Activated CD4-positive, CD25-positive, alpha-beta regulatory T cell treated with anti-CD3 and anti-CD28 coated beads, Interleukin-2, amount 50 U/mL, for 72 hours (primary cell): Measurements from ENCODE around the gene COTL1.
"Not testable (repeated sequence)": the region's sequence is repeated elsewhere in the genome, so short reads cannot be mapped to it uniquely, and the experiment has no call there.

Experiments used
- DNase-seq: peaks from one replicate; pipeline ENCODE4 v3.0.0; 2021

The COTL1 gene

DNA sequence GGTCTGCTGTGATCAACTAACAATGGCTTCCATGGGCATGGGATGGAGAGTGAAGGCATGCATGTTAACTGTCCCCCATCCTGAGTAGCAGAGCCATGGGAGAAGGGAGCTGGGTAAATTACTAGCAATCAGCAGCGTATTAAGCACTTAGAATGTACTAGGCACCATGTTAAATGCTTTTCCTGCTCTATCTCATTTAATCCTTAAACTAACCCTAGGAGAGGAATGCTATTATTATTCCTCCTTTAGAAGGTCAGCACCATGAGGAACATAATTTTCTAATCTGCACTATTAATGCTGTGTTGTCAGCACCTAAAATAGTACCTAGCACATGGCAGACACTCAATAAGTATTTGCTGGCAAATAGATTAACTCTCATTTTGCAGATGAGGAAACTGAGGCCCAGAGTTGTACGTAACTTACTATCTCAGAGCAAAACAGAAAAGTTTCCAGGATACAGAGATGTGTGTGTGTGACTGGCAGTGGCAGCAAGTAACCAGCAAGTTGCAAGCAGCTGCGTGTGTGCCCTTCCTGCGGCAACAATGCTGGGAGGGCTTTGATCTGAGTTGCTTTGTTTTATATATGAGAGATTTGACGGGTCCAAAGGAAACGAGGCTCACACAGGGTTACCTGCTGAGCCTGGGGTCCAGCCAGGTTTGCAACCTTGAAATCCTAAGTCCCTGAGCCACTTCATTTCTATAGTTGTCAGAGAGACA lies 23.9 kb upstream of the COTL1 start:
- DNase-seq: no peak

DNA sequence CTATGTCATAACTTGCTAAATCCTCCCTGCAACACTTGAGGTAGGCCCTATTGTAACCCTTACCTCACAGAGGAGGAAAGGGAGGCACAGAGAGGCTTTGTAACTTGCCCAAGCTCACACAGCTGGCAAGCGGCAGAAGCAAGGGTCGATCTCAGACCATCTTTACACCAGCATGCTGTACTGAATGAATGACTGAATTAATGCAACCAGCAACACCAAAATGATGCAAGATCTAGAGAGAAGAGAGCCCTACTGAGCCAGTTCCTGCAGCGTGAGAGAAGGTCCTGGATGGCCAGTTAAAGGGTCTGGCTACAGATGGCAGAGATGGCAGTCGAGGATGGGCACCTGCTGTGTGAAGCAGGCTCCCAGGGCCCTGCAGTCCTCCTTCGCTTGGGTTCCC lies 22.3 kb upstream of the COTL1 start:
- no peak for DNase-seq

DNA sequence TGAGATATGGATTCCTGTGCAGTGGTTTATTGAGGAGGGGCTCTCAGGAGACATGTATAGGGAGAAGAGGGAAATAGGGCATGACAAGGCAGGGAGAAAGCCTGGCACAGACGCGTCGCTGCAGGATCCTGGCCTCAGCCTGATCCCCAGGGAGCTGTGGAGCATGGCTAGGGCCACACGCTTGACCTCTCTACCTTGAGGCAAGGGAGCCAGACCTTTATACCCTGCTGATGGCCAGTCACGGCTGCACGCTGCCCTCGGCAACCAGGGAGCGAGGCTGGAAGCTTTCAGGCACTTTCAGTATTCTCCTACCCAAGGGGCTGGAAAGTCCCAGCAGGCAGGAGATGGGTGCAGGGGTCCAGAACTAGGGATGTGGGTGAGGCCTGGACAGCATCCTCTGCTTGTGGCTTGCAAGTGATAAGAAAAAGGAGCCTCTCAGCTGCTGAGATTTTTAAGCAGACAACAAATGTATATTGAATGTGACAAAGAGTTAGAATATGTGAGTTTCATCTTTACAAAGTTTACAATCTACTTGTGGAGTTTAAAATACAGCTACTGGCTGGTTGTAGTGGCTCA lies 20.4 kb upstream of the COTL1 start:
- no peak for DNase-seq

DNA sequence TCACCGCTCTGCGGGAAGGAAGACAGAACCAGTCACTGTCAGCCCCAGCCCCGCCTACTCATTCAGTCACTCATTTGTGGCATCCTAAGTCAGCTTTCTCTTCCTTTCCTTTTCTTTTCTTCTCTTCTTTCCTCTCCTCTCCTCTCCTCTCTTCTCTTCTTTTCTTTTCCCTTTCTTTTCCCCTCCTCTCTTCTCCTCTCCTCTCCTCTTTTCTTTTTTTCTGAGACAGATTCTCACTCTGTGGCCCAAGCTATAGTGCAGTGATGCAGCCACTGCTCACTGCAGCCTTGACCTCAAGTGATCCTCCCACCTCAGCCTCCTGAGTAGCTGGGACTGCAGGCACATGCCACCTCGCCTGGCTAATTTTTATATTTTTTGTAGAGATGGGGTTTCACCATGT lies 19.8 kb upstream of the COTL1 start:
- DNase-seq: no peak

DNA sequence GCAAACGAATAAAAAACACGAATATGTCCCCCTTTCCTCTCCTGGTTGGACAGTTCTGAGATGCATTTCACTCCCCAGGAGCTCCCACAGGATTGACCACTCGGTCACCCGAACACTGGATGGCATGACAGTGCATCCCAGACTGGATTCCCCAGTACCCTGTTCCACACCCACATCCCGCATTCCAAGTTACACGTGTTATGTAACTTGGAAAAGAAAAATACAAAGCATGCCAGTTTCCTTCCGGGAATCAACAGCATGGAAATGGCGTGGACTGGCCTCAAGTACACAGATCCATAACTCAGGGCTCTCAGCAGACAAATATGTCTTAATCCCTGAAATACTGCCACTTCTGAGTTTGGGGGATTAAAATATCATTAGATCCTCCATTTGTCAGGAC lies 17.8 kb upstream of the COTL1 start:
- DNase-seq: no peak

DNA sequence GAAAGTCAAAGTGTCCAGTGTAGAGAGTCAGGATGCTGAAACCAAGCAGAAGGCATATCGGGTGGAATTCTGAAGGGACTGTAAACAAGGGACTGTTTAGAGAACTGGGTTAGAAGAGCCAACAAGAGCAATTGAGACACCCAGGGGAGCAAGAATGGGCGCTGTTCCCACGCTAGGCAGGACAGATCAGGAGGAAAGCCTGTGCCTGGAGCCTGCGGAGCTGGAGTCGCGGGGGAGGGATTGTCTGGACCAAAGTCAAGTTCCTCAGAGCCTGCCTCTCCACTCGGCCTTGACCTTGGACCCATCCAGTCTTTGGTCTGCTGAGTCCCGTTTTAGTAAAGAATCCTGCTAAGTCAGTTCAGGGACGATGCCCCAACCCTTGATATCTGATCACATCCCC lies 15.7 kb upstream of the COTL1 start:
- no peak for DNase-seq

DNA sequence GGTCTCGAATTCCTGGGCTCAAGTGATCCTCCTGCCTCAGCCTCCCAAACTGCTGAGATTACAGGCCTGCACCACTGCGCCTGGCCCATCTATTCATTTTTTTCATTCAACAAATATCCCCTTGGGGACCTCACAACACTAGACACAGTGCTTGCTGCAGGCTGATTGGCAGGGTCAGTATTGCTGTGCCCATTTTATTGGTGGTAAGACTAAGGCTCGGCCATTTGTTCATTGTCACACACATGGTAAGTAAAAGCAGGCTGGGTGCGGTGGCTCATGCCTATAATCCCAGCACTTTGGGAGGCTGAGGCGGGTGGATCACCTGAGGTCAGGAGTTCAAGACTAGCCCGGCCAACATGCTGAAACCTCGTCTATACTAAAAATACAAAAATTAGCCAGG lies 15.0 kb upstream of the COTL1 start:
- not testable (repeated sequence) for DNase-seq

DNA sequence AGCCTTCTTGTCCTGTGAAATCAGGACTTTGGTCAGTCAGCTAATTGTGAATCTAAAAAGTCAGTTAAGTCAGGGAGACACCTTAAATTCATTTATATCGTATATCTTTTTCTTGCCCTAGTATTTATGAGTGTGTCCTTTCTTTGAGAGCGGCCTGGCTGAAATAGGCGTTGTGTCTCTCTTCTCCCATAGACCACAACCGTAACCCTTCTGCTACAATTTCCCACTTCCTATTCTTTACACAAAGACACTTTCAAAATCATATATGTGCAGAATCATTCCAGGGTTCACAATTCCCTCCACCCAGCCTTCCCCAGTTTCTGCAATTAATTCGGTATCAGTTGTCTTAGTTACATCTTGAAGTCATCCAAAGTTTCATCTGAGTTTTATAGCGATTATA lies 14.0 kb upstream of the COTL1 start:
- no peak for DNase-seq

DNA sequence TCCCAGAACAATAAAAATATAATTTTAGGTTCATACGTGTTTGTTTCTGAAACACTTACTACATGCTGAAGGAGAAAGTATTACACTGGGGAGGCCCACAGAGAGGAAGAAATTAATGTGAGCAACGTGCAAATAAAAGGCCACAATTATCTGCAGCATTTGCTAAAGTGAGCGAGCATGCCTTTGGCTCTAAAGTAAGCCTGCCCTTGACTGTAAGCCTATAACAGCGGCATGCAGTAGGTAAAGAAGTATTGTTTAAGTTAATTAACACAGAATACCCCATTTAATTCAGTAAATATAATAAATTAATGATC lies 13.2 kb upstream of the COTL1 start:
- no peak for DNase-seq

DNA sequence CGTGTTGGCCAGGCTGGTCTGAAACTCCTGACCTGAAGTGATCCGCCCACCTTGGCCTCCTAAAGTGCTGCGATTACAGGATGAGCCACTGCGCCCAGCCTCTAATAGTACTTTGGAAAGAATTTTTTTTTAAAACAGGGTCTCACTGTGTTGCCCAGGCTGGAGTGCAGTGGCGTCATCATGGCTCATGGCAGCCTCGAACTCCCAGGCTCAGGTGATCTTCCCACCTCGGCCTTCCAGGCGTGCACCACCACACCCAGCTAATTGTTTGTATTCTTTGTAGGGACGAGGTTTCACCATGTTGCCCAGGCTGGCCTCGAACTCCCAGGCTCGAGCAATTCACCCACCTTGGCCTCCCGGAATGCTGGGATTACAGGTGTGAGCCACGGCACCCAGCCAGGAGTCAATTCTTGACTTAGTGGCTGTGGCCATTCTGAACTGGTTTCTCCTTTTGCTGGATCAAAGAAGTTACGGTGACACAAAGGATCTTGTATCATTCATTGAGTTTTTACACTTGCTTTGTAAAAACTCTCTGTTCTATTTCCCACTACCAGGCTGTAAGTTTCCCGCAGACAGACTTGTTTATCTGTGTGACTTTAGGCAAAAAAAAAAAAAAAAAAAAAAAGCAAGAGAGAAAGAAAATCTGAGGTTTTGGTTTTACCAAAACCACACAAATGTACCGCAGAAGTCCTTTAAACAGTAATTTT lies 12.7 kb upstream of the COTL1 start:
- no peak for DNase-seq

DNA sequence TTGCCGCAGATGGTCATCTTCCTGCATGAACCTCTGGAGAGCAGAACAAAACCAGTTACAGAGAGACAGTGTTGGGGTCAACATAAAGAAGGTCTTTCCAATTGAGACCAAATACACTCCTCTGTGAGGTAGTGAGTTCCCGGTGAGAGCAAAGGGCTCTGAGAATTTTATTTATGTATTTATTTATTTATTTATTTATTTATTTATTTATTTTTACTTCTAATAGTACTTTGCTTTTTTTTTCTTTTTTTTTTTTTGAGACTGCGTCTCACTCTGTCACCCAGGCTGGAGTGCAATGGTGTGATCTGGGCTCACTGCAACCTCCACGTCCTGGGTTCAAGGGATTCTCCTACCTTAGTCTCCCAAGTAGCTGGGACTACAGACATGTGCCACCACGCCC lies 12.1 kb upstream of the COTL1 start:
- DNase-seq: no peak

DNA sequence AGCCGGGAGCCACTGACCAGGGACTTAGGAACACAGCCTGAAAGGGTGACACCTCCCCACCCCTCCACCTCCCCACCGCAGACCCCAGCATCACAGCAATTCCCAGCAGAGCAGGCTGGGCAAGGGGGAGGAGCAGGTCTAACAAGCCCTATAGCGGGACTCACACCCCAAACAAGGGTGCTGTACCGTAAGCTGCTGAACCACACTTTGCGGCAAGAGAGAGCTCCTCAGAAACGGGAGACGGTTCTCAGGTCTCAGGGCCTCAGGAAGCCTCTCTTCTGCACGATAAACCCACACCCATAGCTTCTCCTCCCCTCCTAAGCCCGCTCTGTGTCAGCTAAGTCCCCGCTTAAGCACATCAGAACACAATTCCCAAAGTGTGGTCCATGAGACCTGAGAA lies 11.7 kb upstream of the COTL1 start:
- no peak for DNase-seq

DNA sequence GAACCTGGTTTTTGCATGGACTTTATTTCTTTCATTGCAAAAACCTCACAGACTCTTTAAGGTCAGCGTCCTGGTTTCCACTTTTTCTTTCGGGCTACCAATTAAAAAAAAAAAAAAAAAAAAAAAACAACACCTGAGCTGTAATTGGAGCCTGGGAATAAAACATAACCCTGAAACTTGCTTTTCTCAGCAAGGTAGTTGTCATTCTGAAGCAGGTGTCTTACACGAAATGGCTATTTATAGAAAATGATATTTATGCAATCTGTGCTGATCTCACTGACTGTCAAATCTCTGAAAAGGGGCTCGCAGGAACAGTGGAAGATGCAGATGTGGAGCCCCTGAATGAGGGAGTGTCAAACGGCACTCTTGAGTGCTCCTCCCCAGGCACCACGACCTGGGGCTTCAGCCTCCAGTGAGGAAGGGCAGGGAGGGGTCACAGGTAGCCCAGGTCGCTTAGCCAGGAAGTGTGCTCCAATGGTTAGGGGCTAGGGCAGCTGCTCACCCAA lies 10.4 kb upstream of the COTL1 start:
- no peak for DNase-seq

DNA sequence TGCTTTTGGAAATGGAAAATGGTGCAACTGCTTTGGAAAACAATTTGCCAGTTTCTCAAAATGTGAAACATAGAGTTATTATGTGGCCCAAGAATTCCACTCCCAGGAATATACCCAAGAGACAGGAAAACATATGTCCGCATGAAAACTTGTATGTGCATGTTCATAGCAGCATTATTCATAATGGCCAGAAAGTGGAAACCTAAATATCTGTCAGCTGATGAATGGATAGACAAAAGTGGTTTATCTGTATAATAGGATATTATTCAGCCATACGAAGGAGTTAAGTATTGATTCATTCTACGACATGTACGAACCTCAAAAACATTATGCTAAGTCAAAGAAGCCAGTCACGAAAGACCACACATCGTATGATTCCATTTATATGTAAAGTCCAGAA lies 7.7 kb upstream of the COTL1 start:
- DNase-seq: no peak

DNA sequence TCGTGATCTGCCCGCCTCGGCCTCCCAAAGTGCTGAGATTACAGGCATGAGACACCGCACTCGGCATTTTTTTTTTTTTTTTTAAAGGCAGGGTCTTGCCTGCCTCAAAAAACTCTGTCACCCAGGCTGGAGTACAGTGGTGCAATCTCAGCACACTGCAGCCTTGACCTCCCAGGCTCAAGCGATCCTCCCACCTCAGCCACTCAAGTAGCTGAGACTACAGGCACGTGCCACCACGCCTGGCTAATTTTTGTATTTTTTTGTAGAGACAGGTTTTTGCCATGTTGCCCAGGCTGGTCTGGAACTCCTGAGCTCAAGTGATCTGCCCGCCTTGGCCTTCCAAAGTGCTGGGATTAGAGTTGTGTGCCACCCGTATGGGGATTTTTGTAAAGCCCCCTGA lies 3.0 kb upstream of the COTL1 start:
- DNase-seq: not testable (repeated sequence)

DNA sequence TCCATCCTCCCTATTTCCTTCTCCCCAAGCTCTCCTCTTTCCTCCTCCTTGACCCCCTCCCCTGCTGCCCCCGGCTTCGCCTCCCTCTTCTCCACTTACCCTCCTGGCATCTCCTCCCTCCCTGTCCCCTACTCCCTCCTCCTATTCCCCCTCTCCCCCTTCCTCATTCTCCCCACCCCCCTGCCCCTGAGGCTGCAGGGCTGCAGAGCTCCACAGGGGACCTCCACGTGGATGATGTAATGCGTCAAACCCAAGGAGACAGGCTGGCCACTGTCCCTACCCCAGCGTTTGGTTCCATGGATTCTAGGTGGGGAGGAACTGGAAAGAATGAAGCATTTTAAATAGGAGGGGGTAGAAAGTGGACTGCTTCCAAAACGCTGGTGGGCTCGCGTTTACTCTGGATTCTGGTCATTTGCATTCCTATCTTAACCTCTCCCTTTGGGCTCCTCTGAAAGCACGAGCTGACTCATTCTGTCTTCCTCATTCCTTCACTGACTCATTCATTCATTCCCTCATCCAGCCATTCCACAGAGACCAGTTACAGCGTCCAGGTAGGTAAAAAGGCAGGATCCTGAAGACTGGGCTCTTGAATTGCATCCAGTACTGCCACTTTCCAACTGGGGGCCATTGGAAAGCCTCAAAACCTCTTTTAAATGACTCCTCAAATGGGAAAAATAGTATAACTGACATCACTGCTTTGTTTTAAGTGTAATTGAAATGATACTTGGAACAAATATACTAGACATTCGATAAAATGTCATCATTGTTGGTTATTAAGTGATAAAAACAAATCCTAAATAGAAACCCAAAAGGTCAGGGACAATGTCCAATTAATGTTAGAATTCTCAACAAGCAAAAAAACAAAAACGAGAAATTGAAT lies 943 bp upstream of the COTL1 start:
- DNase-seq: no peak

DNA sequence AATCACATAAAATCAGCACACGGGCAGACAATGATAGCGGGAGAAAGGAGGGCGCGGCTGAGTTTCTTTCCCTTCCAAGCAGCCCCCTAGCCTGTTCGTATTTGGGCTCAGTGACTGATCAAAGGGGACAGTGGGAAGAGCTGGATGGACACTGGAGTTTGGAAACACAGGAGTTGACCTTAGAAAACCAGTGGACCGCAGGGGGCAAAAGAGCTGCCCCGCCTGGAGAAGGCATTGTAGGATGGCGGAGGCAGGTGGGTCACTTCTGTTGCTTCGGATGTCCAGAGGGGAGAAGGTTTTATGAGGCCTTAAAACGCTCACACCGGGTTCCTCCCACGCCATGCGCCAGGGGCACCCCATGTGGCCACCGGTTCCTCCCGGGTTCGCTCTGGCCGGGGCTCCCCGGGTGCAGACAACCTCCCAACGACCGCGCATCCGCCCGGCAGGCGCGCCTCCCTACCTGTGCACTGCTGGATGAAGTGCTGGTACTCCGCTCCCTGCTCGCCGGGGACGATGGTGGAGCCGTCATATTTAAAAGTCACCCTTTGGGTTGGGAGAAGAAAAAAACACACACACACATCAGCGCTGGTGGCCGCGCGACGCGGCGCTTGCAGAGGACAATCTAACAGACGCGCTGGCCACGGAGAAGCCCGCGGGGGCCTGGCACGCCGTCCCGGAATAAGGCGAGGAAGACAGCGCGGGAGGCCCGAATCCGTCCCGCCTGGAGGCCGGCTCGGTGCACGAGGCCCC lies 662 bp downstream of the COTL1 start:
- peak; percentile 63 for DNase-seq

DNA sequence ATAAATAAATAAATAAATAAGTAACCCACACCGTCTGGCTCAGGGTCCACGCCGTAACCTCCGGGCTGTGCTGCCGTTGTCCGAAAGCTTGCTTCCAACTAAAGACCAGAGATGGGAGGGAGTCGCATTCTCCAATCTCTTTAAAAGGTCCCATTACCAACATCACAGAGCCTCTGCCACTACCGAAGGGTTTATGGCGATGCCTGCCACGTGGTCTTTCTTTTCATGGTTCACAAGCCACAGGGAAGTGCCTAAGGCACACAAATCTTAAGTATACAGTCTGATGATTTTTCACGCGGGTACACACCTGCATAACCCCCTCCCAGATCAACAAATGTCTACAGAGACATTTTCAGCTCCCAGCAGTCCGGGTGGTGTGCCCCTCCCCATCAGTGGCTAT lies 1.4 kb downstream of the COTL1 start:
- no peak for DNase-seq

DNA sequence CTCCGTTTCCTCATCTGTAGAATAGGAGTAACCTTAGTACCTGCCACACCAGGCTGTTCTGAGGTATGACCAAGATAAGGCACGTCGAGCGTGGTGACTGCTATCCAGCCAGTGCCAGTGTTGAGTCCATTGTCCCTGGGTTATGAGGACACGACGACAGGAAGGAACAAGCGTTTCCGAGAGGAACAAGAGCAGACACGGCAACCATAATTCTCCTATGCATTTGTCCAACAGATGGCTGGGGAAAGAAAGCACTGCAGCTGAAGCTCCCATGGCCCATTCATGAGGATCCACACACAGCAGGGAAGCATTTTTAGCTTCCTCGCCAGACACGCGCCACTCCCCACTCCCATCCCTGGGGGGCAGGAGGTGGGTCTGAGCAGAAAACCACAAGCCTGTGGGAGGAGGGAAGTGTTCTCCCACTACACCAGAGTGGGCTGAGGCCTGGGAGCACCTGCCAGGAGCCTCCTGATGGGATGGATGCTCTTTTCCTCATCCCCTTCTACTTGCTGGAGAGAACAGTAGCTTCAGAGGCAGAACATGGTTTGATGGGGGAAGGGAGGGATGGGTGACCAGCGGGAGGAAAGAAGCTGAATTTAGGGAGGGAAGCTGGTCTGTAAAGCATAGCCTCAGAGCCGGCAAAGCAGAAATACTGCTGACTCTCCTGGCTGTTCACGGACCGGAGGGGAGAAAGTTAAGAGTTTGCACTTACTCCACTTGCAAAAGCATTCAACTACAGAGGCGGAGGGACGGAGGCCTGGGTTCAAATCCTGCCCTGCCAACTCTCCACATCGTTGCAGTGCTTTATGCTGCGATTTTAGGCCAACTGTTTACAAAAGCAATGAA lies 2.7 kb downstream of the COTL1 start:
- no peak for DNase-seq

DNA sequence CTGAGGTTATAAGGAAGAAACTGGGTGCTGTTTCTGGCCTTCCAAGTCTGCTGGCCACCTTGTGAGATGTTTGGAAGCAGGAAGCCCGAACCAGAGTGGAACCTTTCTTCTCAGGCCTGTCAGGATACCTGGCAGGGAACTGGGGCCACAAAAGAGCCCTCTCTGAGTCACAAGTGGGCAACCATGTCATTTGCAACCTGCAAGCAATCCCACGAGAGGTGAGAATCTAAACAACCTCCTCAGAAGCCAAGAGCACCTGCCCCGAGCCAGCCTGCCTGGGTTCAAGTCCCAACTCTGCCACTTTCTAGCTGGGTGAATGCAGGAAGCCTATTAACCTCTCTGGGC lies 3.3 kb downstream of the COTL1 start:
- no peak for DNase-seq

DNA sequence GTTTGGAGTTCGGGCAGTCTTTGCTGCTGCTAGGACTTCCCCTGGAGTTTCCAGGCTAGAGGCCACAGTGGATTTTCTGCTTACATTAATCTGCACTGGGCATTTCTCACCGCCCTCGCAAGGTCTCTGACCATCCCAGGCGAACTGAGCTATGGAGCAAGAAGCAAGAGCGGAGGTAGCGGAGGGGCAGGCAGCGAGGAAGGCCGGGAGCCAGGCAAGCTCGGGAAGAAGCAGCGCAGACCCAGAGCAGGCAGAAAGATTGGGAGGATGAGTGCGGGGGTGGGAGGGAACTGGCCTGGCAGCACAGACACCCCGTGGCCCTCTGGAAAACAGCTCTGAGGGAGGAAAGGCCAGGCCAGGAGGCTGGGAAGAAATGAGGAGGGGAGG lies 3.8 kb downstream of the COTL1 start:
- no peak for DNase-seq
